DMS 273 treated with DMSO at 0.1 percent for 48 hours (cell line): ENCODE data around the gene GRAMD2A.

Source experiments
- DNase-seq: peaks from one replicate; lab custom pipeline; 2025; lab: John Stamatoyannopoulos, UW

Gene GRAMD2A

GRCh38 chr15:72136170-72137051 is 61.2 kb downstream of the GRAMD2A start:
- DNase-seq = no peak

GRCh38 chr15:72135719-72136118 is 61.9 kb downstream of the GRAMD2A start:
- DNase-seq = no peak

- no peak for DNase-seq
These were observed 64.4 kb downstream of the GRAMD2A start for GRCh38 chr15:72133211-72133610.

GRCh38 chr15:72131922-72132321 is 65.7 kb downstream of the GRAMD2A start:
- DNase-seq = no peak

- no peak for DNase-seq
These were observed 67.3 kb downstream of the GRAMD2A start for GRCh38 chr15:72130272-72130671.

- DNase-seq = no peak
These were observed 69.2 kb downstream of the GRAMD2A start for GRCh38 chr15:72128359-72128758.

- DNase-seq = no peak
These were observed 69.8 kb downstream of the GRAMD2A start for GRCh38 chr15:72127724-72128322.

GRCh38 chr15:72124218-72124617 is 73.4 kb downstream of the GRAMD2A start:
- DNase-seq = no peak

GRCh38 chr15:72118017-72118978 is 79.3 kb downstream of the GRAMD2A start, which contains the start of the genes MYO9A and SENP8:
Gene MYO9A (minus strand): TSS chr15:72118150. CDS start chr15:72046563, 71,587 bp downstream.
Gene SENP8 (plus strand): TSS chr15:72118403. CDS start chr15:72139624, 21,221 bp downstream.
- peak; percentile 82 for DNase-seq

GRCh38 chr15:72117486-72118016 is 80.0 kb downstream of the GRAMD2A start:
- no peak for DNase-seq

- DNase-seq = no peak
These were observed 80.7 kb downstream of the GRAMD2A start for GRCh38 chr15:72116731-72117485.

- DNase-seq = no peak
These were observed 84.1 kb downstream of the GRAMD2A start for GRCh38 chr15:72113347-72114031.

- no peak for DNase-seq
These were observed 84.8 kb downstream of the GRAMD2A start for GRCh38 chr15:72112805-72113204.

GRCh38 chr15:72112116-72112515 is 85.5 kb downstream of the GRAMD2A start:
- no peak for DNase-seq

GRCh38 chr15:72110355-72110754 is 87.2 kb downstream of the GRAMD2A start:
- no peak for DNase-seq
